Prostate gland (tissue), 2 donors: ENCODE measurements around the gene SMC4. TPM values are rescaled to one million over a fixed set of nuclear protein-coding genes. Genes with fewer than 3 reads are reported as not detected.
A peak's percentile ranks its signal among the peaks of the same experiment; 100 is the strongest.

Experiments used
- DNase-seq: peaks from one replicate; pipeline ENCODE4 v3.0.0-alpha.2; 2019; ENCODE audit warnings: low spot score
- H3K27ac ChIP-seq, 2 donors: fragments of 200-600 bp; sonication (generic); 2 replicates each; pipeline ENCODE4 v1.5.1; 2017 to 2019
- H3K27me3 ChIP-seq: fragments of 200-600 bp; sonication (generic); replicated peaks from 2 replicates; pipeline ENCODE4 v1.5.1; 2019; ENCODE audit not compliant: insufficient read depth
- H3K36me3 ChIP-seq, 2 donors: fragments of 200-600 bp; sonication (generic); 1 replicate in 1 of 2; 2 replicates in 1 of 2; pipeline versions ENCODE4 v1.5.1 to v1.8.1; 2017 to 2019
- H3K4me1 ChIP-seq: fragments of 200-600 bp; sonication (generic); replicated peaks from 2 replicates; pipeline ENCODE4 v1.5.1; 2019
- H3K4me3 ChIP-seq, 2 donors: fragments of 200-600 bp; sonication (generic); 2 replicates each; pipeline ENCODE4 v1.5.1; 2017 to 2019
- H3K9me3 ChIP-seq: fragments of 200-600 bp; sonication (generic); 2 replicates; pipeline ENCODE4 v1.5.1; 2017
- CTCF ChIP-seq, 4 experiments: fragments of 200-600 bp in 2 of 4; fragments of 450-650 bp in 2 of 4; sonication (generic) in 2 of 4; IDR thresholded peaks; 1 replicate in 3 of 4; 2 replicates in 1 of 4; pipeline ENCODE4 v1.5.1; 2016 to 2019; ENCODE audit warnings: antibody characterized with exemption in 4 of 4, mild to moderate bottlenecking in 2 of 4, moderate library complexity in 2 of 4
- POLR2A ChIP-seq: fragments of 450-650 bp; IDR thresholded peaks from one replicate; pipeline ENCODE4 v1.6.1; 2016; ENCODE audit warnings: antibody characterized with exemption, mild to moderate bottlenecking
- POLR2AphosphoS5 ChIP-seq: sonication (generic); formaldehyde crosslinking; IDR thresholded peaks from one replicate; pipeline ENCODE4 v1.6.1; 2017; ENCODE audit warnings: antibody characterized with exemption
- WGBS: methylation state at CpG from one replicate; pipeline ENCODE4 v1.1.5; 2018; 5-methylcytosine and 5-hydroxymethylcytosine counted together
- intact Hi-C: fragments of 100-400 bp; cut with DNase I; formaldehyde crosslinking; loops from one replicate; pipeline ENCODE4 v1.14.2; 2022
- total RNA-seq, 2 donors: library from RNA; depleted of rRNA; stranded (reverse); fragments of >200 nt; gene quantifications; one replicate each; pipeline ENCODE4 v1.1.0, GENCODE V29; 2016

Gene SMC4
- total RNA-seq, 2 donors from 2014 or later: 13.8 to 40.4 TPM

DNA sequence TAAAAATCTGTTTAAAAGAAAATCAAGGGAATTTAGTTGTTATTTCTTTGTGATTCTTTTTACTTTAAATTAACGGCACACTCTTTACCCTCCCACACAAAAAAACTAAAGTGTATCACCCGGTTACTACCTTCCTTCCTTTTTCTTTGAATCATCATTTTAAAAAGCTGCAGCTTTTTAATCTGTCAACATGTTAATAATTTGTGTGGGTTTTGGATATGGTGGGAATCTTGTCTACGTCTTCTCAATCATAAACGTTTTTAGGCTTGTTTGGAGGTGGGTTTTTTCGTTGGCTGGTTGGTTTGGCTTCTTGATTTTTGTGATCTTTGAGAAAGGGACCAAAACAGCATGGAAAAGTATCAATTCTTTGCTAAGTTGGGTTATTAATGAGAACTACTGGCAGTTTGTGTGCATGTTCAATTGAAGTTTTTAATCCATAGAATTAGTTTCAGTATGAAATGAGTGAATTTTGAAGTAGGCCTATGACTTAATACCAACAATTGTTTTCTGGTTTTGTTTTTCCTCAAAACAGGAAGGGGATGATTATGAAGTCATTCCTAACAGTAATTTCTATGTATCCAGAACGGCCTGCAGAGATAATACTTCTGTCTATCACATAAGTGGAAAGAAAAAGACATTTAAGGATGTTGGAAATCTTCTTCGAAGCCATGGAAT, 4.5 kb downstream of the SMC4 start:
- 80% methylated on average over 7 of the region's 7 CpGs for WGBS

GRCh38 chr3:160409812-160410610, 10.6 kb downstream of the SMC4 start:
- WGBS: 86% methylated on average over 10 of the region's 10 CpGs
- H3K9me3 ChIP-seq: no peaks in the 10 kb centered on the region
- no peak overlapping the region for H3K27ac ChIP-seq
- H3K27me3 ChIP-seq: no peaks in the 10 kb centered on the region
- no peak for DNase-seq
- intact Hi-C loops: loop anchor here (5.0 to 10.0 kb wide), 3 partner anchors 243 to 378 kb away; no protein-coding TSS in a partner anchor
- no peak for TF ChIP-seq POLR2AphosphoS5
- TF ChIP-seq CTCF (IDR thresholded peaks at IDR 0.05): no peak
- no peak for TF ChIP-seq POLR2A
- no peaks in the 10 kb centered on the region for H3K4me1 ChIP-seq
- no peak overlapping the region for H3K4me3 ChIP-seq
- no peaks in the 10 kb centered on the region for H3K36me3 ChIP-seq

More for the DNA sequence above, 4.5 kb downstream of the SMC4 start:
- no peaks in the 10 kb centered on the region for H3K4me1 ChIP-seq
- H3K9me3 ChIP-seq: no peaks in the 10 kb centered on the region
- no peak overlapping the region for H3K4me3 ChIP-seq
- intact Hi-C loops: loop anchor here (10.0 kb wide), 1 partner anchor 331 kb away; no protein-coding TSS in a partner anchor
- no peak for TF ChIP-seq POLR2AphosphoS5
- TF ChIP-seq CTCF (IDR thresholded peaks at IDR 0.05): no peak
- no peak for TF ChIP-seq POLR2A
- no peak for DNase-seq
- H3K27me3 ChIP-seq: no peaks in the 10 kb centered on the region
- H3K36me3 ChIP-seq: no peaks in the 10 kb centered on the region
- no peak overlapping the region for H3K27ac ChIP-seq

DNA sequence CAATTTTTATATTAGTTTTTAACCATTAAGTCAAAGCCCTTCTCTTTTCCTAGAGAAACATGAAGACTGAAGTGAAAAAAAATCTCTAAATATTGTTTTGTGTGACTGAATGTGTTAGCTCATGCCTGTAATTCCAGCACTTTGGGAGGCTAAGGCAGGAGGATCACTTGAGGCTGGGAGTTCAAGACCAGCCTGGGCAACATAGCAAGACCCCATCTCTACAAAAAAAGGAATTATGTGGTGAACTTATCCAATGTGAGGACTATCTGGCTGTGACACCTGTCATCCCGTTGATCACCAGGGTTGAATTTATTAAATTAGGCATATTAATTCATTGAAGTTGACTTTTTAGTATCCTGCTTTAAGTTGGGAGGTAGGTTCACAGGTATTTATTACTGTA, 13.0 kb downstream of the SMC4 start:
- Histone ChIP-seq H3K4me1 (no peaks in the 10 kb centered on the region), H3K27me3 (no peaks in the 10 kb centered on the region), H3K36me3 (no peaks in the 10 kb centered on the region), H3K9me3 (no peaks in the 10 kb centered on the region), H3K27ac (no peak overlapping the region), H3K4me3 (no peak overlapping the region)
- WGBS: 100% methylated on average over 1 of the region's 1 CpG
- intact Hi-C loops: loop anchor here (5.0 kb wide), 2 partner anchors 245 to 380 kb away; no protein-coding TSS in a partner anchor
- no peak for TF ChIP-seq CTCF (IDR thresholded peaks at IDR 0.05)
- TF ChIP-seq POLR2A: no peak
- TF ChIP-seq POLR2AphosphoS5: no peak
- no peak for DNase-seq

- H3K27ac ChIP-seq: no peak overlapping the region
- H3K4me3 ChIP-seq: no peak overlapping the region
- WGBS: 40% methylated on average over 3 of the region's 3 CpGs
- intact Hi-C loops: loop anchor here (5.0 kb wide), 2 partner anchors 246 to 381 kb away; no protein-coding TSS in a partner anchor
- TF ChIP-seq POLR2AphosphoS5: peak; percentile 24
- no peak for TF ChIP-seq POLR2A
- TF ChIP-seq CTCF (IDR thresholded peaks at IDR 0.05): peak; percentile 42 to 74 (median 67)
- no peaks in the 10 kb centered on the region for H3K36me3 ChIP-seq
- H3K9me3 ChIP-seq: no peaks in the 10 kb centered on the region
- H3K27me3 ChIP-seq: no peaks in the 10 kb centered on the region
- H3K4me1 ChIP-seq: no peaks in the 10 kb centered on the region
- DNase-seq: peak; percentile 17
Observed at GRCh38 chr3:160413613-160414248, 14.3 kb downstream of the SMC4 start.
